Vagina (tissue), 2 donors: Measurements from ENCODE around the gene ENTPD8. TPM values are rescaled to one million over a fixed set of nuclear protein-coding genes. Genes with fewer than 3 reads are reported as not detected.

ENCODE experiments used
- DNase-seq, 2 donors: peaks; one replicate each; pipeline ENCODE4 v3.0.0-alpha.2; 2017; ENCODE audit errors: extremely low spot score in 2 of 2
- H3K27ac ChIP-seq: fragments of 200-600 bp; sonication (generic); one replicate; pipeline ENCODE4 v1.5.1; 2019
- H3K27me3 ChIP-seq: fragments of 200-600 bp; sonication (generic); one replicate; pipeline ENCODE4 v1.5.1; 2019
- H3K36me3 ChIP-seq, 2 donors: fragments of 200-600 bp; sonication (generic); one replicate each; pipeline ENCODE4 v1.5.1; 2017 to 2019
- H3K4me1 ChIP-seq: fragments of 200-600 bp; sonication (generic); one replicate; pipeline ENCODE4 v1.5.1; 2019
- H3K4me3 ChIP-seq, 2 donors: fragments of 200-600 bp; sonication (generic); 1 replicate in 1 of 2; 2 replicates in 1 of 2; pipeline ENCODE4 v1.5.1; 2016 to 2019
- H3K9me3 ChIP-seq: fragments of 200-600 bp; sonication (generic); one replicate; pipeline ENCODE4 v1.5.1; 2019
- POLR2A ChIP-seq, 2 donors: fragments of 450-650 bp; IDR thresholded peaks; one replicate each; pipeline ENCODE4 v1.6.1; 2017; ENCODE audit warnings: antibody characterized with exemption in 2 of 2, mild to moderate bottlenecking in 2 of 2, moderate library complexity in 2 of 2
- POLR2AphosphoS5 ChIP-seq, 2 donors: sonication (generic); formaldehyde crosslinking; IDR thresholded peaks; one replicate each; pipeline ENCODE4 v1.9.0; 2017; ENCODE audit warnings: antibody characterized with exemption in 2 of 2, mild to moderate bottlenecking in 2 of 2, low read depth in 1 of 2; ENCODE audit not compliant: insufficient read depth in 1 of 2
- intact Hi-C: fragments of 100-400 bp; cut with DNase I; formaldehyde crosslinking; loops from one replicate; pipeline ENCODE4 v1.15.1; 2023
- total RNA-seq: library from RNA; depleted of rRNA; stranded (reverse); fragments of >200 nt; gene quantifications from one replicate; pipeline ENCODE4 v1.2.3, GENCODE V29; 2016
- TF ChIP-seq, protein P1 (sequence below), 3 experiments: fragments of 450-650 bp in 2 of 3; fragments of 200-600 bp in 1 of 3; sonication (generic) in 1 of 3; IDR thresholded peaks; one replicate each; pipeline ENCODE4 v1.5.1; 2017 to 2019; ENCODE audit warnings: antibody characterized with exemption in 3 of 3, mild to moderate bottlenecking in 2 of 3, moderate library complexity in 2 of 3

ENTPD8 gene
- total RNA-seq, 1 donor from 2014 or later, result not detected

- H3K27me3 ChIP-seq, result no peaks in the 10 kb centered on the region
- H3K36me3 ChIP-seq, result peaks cover 0 to 9% of the 10 kb centered on the region in 2 donors
- no peak overlapping the region for H3K4me3 ChIP-seq
- H3K4me1 ChIP-seq, result peaks cover 27% of the 10 kb centered on the region
- no peak for DNase-seq
- H3K27ac ChIP-seq, result no peak overlapping the region
- intact Hi-C loops, result no loop called here
- H3K9me3 ChIP-seq, result no peaks in the 10 kb centered on the region
- TF ChIP-seq, protein P1, sequence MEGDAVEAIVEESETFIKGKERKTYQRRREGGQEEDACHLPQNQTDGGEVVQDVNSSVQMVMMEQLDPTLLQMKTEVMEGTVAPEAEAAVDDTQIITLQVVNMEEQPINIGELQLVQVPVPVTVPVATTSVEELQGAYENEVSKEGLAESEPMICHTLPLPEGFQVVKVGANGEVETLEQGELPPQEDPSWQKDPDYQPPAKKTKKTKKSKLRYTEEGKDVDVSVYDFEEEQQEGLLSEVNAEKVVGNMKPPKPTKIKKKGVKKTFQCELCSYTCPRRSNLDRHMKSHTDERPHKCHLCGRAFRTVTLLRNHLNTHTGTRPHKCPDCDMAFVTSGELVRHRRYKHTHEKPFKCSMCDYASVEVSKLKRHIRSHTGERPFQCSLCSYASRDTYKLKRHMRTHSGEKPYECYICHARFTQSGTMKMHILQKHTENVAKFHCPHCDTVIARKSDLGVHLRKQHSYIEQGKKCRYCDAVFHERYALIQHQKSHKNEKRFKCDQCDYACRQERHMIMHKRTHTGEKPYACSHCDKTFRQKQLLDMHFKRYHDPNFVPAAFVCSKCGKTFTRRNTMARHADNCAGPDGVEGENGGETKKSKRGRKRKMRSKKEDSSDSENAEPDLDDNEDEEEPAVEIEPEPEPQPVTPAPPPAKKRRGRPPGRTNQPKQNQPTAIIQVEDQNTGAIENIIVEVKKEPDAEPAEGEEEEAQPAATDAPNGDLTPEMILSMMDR (IDR thresholded peaks at IDR 0.05), result no peak
- no peak for TF ChIP-seq POLR2AphosphoS5 (IDR thresholded peaks at IDR 0.05; ENCODE audit: insufficient read depth in 1 of 2, low read depth in 1 of 2)
- no peak for TF ChIP-seq POLR2A (IDR thresholded peaks at IDR 0.05)
These were observed 8.9 kb upstream of the ENTPD8 start for GRCh38 chr9:137449931-137450538.

- Histone ChIP-seq H3K4me1 (peaks cover 21% of the 10 kb centered on the region), H3K27ac (no peak overlapping the region), H3K36me3 (peaks cover 0 to 9% of the 10 kb centered on the region in 2 donors), H3K27me3 (no peaks in the 10 kb centered on the region), H3K4me3 (no peak overlapping the region), H3K9me3 (no peaks in the 10 kb centered on the region)
- intact Hi-C loops, result no loop called here
- no peak for DNase-seq
- TF ChIP-seq, protein P1 (IDR thresholded peaks at IDR 0.05), result no peak
- TF ChIP-seq POLR2AphosphoS5 (IDR thresholded peaks at IDR 0.05; ENCODE audit: insufficient read depth in 1 of 2, low read depth in 1 of 2) (no peak), POLR2A (IDR thresholded peaks at IDR 0.05) (no peak)
These were observed 8.1 kb upstream of the ENTPD8 start for GRCh38 chr9:137449081-137449844.

GRCh38 chr9:137448602-137448962 lies 7.4 kb upstream of the ENTPD8 start:
- H3K27ac ChIP-seq, result no peak overlapping the region
- no peaks in the 10 kb centered on the region for H3K27me3 ChIP-seq
- TF ChIP-seq POLR2AphosphoS5 (IDR thresholded peaks at IDR 0.05; ENCODE audit: insufficient read depth in 1 of 2, low read depth in 1 of 2) (no peak), POLR2A (IDR thresholded peaks at IDR 0.05) (no peak)
- TF ChIP-seq, protein P1 (IDR thresholded peaks at IDR 0.05), result no peak
- DNase-seq, result no peak
- intact Hi-C loops, result no loop called here
- no peaks in the 10 kb centered on the region for H3K9me3 ChIP-seq
- peaks cover 17% of the 10 kb centered on the region for H3K4me1 ChIP-seq
- H3K4me3 ChIP-seq, result no peak overlapping the region
- H3K36me3 ChIP-seq, result peaks cover 0 to 9% of the 10 kb centered on the region in 2 donors

DNA sequence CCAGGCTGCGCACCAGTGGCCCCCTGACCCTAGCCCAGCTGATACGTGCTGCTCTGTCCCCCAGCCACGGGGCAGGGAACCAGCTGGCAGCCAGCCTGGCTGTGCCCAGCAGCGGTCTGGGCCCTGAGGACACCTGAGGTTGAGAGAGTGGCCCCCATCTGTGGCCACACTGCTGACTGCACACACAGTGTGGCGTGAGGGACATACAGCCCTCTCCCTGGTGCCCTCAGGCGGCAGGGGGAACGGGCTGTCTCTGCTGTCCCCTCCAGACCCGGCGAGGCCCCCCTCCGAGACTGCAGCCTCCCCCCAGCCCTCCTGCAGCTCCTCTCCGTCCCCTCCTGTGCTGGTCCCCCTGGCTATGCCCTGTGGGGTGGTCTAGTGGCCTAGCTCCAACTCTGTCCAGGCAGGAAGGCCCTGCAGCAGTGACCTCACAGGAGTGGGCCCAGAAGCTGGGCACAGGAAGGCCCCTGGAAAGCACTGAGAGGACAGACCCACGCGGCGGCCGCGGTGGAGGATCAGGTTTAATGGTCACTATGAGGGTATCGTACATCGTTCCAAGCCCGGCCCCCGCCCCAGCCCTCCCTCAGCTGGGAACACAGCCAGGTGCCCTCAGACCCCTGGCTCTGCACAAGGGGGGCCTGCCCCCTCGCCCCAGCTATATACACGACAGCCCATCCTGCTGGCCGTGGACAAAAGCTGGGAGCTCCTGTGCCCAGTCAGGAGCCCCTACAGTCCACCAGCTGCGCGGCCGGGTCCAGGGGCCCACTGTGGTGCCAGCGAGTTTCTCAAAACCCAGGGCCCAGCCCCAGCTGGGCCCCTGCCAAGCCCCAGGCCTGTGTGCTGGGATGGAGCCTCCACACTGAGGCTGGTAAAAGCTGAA lies 6.8 kb upstream of the ENTPD8 start:
- Histone ChIP-seq H3K4me1 (peaks cover 12% of the 10 kb centered on the region), H3K9me3 (no peaks in the 10 kb centered on the region), H3K4me3 (no peak overlapping the region), H3K27ac (no peak overlapping the region), H3K27me3 (no peaks in the 10 kb centered on the region), H3K36me3 (peaks cover 0 to 9% of the 10 kb centered on the region in 2 donors)
- no peak for TF ChIP-seq POLR2A (IDR thresholded peaks at IDR 0.05)
- TF ChIP-seq POLR2AphosphoS5 (IDR thresholded peaks at IDR 0.05; ENCODE audit: insufficient read depth in 1 of 2, low read depth in 1 of 2), result no peak
- TF ChIP-seq, protein P1 (IDR thresholded peaks at IDR 0.05), result no peak
- intact Hi-C loops, result loop anchor here (1.0 kb wide), 1 partner anchor 19 kb away; no protein-coding TSS in a partner anchor
- no peak for DNase-seq
